Stomach (tissue), 4 donors: Measurements from ENCODE around the gene TDRD12.

Experiments
- CTCF ChIP-seq, 7 experiments: fragments of 450-650 bp in 4 of 7; fragments of 200-600 bp in 3 of 7; sonication (generic) in 3 of 7; IDR thresholded peaks; one replicate each; pipeline ENCODE4 v1.5.1; 2016 to 2019; ENCODE audit warnings: antibody characterized with exemption in 7 of 7, control low read depth in 2 of 7, mild to moderate bottlenecking in 1 of 7
- POLR2A ChIP-seq, 4 donors: fragments of 450-650 bp; IDR thresholded peaks; one replicate each; pipeline ENCODE4 v1.6.1; 2016; ENCODE audit warnings: antibody characterized with exemption in 4 of 4, control low read depth in 2 of 4, mild to moderate bottlenecking in 1 of 4, moderate library complexity in 1 of 4

- TF ChIP-seq CTCF (IDR thresholded peaks at IDR 0.05) (no peak), POLR2A (IDR thresholded peaks at IDR 0.05) (no peak)
Observed at GRCh38 chr19:32744555-32745325, 25.2 kb downstream of the TDRD12 start.
